Glomerular visceral epithelial cell (primary cell): Measurements from ENCODE around the gene TFPI2.
A peak's percentile ranks its signal among the peaks of the same experiment; 100 is the strongest.

Experiments
- DNase-seq: peaks from one replicate; pipeline ENCODE4 v3.0.0-alpha.2; 2016; ENCODE audit errors: extremely low spot score

The TFPI2 gene

GRCh38 chr7:93910076-93910994, 19.8 kb upstream of the TFPI2 start:
- DNase-seq = no peak

GRCh38 chr7:93906267-93906666, 15.7 kb upstream of the TFPI2 start, which contains the start of gene GNGT1:
Gene GNGT1 (plus strand): TSS chr7:93906567. CDS start chr7:93906747, 180 bp downstream.
- DNase-seq = no peak

GRCh38 chr7:93902777-93903423, 12.3 kb upstream of the TFPI2 start:
- peak; percentile 64 for DNase-seq

- DNase-seq = no peak
These were observed 7.1 kb upstream of the TFPI2 start for GRCh38 chr7:93897680-93898079.

GRCh38 chr7:93895859-93896600, 5.5 kb upstream of the TFPI2 start:
- DNase-seq = no peak

- DNase-seq = no peak
These were observed 4.5 kb upstream of the TFPI2 start for GRCh38 chr7:93894966-93895640.

GRCh38 chr7:93894426-93894825, 3.9 kb upstream of the TFPI2 start:
- no peak for DNase-seq

- peak; percentile 49 for DNase-seq
These were observed 501 bp downstream of the TFPI2 start for GRCh38 chr7:93890041-93890463.

- DNase-seq = no peak
These were observed 1.3 kb downstream of the TFPI2 start for GRCh38 chr7:93889261-93889660.

GRCh38 chr7:93884541-93884940, 6.0 kb downstream of the TFPI2 start:
- DNase-seq = no peak

GRCh38 chr7:93883917-93884345, 6.6 kb downstream of the TFPI2 start:
- DNase-seq = no peak

GRCh38 chr7:93883078-93883916, 7.3 kb downstream of the TFPI2 start:
- no peak for DNase-seq

GRCh38 chr7:93882468-93882867, 8.1 kb downstream of the TFPI2 start:
- no peak for DNase-seq

GRCh38 chr7:93879356-93879755, 11.2 kb downstream of the TFPI2 start:
- DNase-seq = no peak

- no peak for DNase-seq
These were observed 12.8 kb downstream of the TFPI2 start for GRCh38 chr7:93877742-93878141.

- DNase-seq = no peak
These were observed 16.5 kb downstream of the TFPI2 start for GRCh38 chr7:93873998-93874574.

GRCh38 chr7:93866886-93867285, 23.7 kb downstream of the TFPI2 start:
- DNase-seq = no peak

- DNase-seq = no peak
These were observed 27.9 kb downstream of the TFPI2 start for GRCh38 chr7:93862651-93863050.

GRCh38 chr7:93861325-93861949, 29.1 kb downstream of the TFPI2 start:
- no peak for DNase-seq

GRCh38 chr7:93860261-93860660, 30.3 kb downstream of the TFPI2 start:
- no peak for DNase-seq
